SK-N-SH treated with all-trans-retinoic acid at 6 μM for 48 hours (cell line): ENCODE data around the gene NATD1.

Source experiments
- ATAC-seq: fragments of 200-7000 bp; cut with Tn5 transposase; 3 replicates; pipeline ENCODE4 v1.9.1; 2020; ENCODE audit warnings: mild to moderate bottlenecking, moderate library complexity
- BACH2 ChIP-seq: fragments of 250-450 bp; sonication (Bioruptor Pico); IDR thresholded peaks from 2 replicates; pipeline ENCODE4 v1.9.0; 2021; ENCODE audit warnings: mild to moderate bottlenecking, borderline replicate concordance
- CSDC2 ChIP-seq: fragments of 250-450 bp; sonication (Bioruptor Pico); IDR thresholded peaks from 2 replicates; pipeline ENCODE4 v1.5.0; 2020; ENCODE audit warnings: mild to moderate bottlenecking, moderate library complexity
- ESRRG ChIP-seq: fragments of 250-450 bp; sonication (Bioruptor Pico); IDR thresholded peaks from 2 replicates; pipeline ENCODE4 v1.6.1; 2021; ENCODE audit warnings: mild to moderate bottlenecking
- GLIS3 ChIP-seq: fragments of 250-450 bp; sonication (Bioruptor Pico); IDR thresholded peaks from 2 replicates; pipeline ENCODE4 v1.5.0; 2020; ENCODE audit warnings: mild to moderate bottlenecking, moderate library complexity
- ISL1 ChIP-seq: fragments of 250-450 bp; sonication (Bioruptor Pico); IDR thresholded peaks from 2 replicates; pipeline ENCODE4 v2.1.2; 2022; ENCODE audit warnings: mild to moderate bottlenecking, moderate library complexity
- OSR1 ChIP-seq: fragments of 250-450 bp; sonication (Bioruptor Pico); IDR thresholded peaks from 2 replicates; pipeline ENCODE4 v1.8.0; 2022; ENCODE audit warnings: moderate library complexity, mild to moderate bottlenecking, inconsistent platforms
- RARB ChIP-seq: fragments of 250-450 bp; sonication (Bioruptor Pico); IDR thresholded peaks from 2 replicates; pipeline ENCODE4 v1.8.0; 2021; ENCODE audit warnings: mild to moderate bottlenecking, moderate library complexity
- SNAI2 ChIP-seq: fragments of 250-450 bp; sonication (Bioruptor Pico); IDR thresholded peaks from 2 replicates; pipeline ENCODE4 v1.5.0; 2020; ENCODE audit warnings: mild to moderate bottlenecking, moderate library complexity
- TCF4 ChIP-seq: fragments of 250-450 bp; sonication (Bioruptor Pico); IDR thresholded peaks from 2 replicates; pipeline ENCODE4 v1.8.0; 2021; ENCODE audit warnings: mild to moderate bottlenecking, moderate library complexity, borderline replicate concordance
- TOX ChIP-seq: fragments of 250-450 bp; sonication (Bioruptor Pico); IDR thresholded peaks from 2 replicates; pipeline ENCODE4 v1.8.0; 2021; ENCODE audit warnings: mild to moderate bottlenecking, moderate library complexity, borderline replicate concordance
- ZC3H10 ChIP-seq: fragments of 250-450 bp; sonication (Bioruptor Pico); IDR thresholded peaks from 2 replicates; pipeline ENCODE4 v1.5.1; 2021; ENCODE audit warnings: mild to moderate bottlenecking, moderate library complexity
- ZFP30 ChIP-seq: fragments of 450-650 bp; formaldehyde crosslinking; IDR thresholded peaks from 2 replicates; pipeline ENCODE4 v1.5.0; 2022; ENCODE audit warnings: mild to moderate bottlenecking, moderate library complexity
- ZNF565 ChIP-seq: fragments of 450-650 bp; formaldehyde crosslinking; conservative IDR thresholded peaks from 2 replicates; pipeline ENCODE4 v1.5.0; 2020; ENCODE audit warnings: low read depth, mild to moderate bottlenecking, moderate library complexity
- ZNF70 ChIP-seq: fragments of 450-650 bp; formaldehyde crosslinking; IDR thresholded peaks from 2 replicates; pipeline ENCODE4 v1.5.0; 2020; ENCODE audit warnings: mild to moderate bottlenecking, moderate library complexity
- TF ChIP-seq, protein P1 (sequence below): fragments of 250-450 bp; sonication (Bioruptor Pico); IDR thresholded peaks from 2 replicates; pipeline ENCODE4 v1.5.0; 2020; ENCODE audit warnings: mild to moderate bottlenecking, moderate library complexity
- TF ChIP-seq, protein P2 (sequence below): fragments of 250-450 bp; sonication (Bioruptor Pico); IDR thresholded peaks from 2 replicates; pipeline ENCODE4 v1.5.1; 2021; ENCODE audit warnings: mild to moderate bottlenecking, moderate library complexity
- TF ChIP-seq, protein P3 (sequence below): fragments of 250-450 bp; sonication (Bioruptor Pico); IDR thresholded peaks from 2 replicates; pipeline ENCODE4 v1.8.0; 2021; ENCODE audit warnings: low read depth, mild to moderate bottlenecking, moderate library complexity, borderline replicate concordance

The NATD1 gene

DNA sequence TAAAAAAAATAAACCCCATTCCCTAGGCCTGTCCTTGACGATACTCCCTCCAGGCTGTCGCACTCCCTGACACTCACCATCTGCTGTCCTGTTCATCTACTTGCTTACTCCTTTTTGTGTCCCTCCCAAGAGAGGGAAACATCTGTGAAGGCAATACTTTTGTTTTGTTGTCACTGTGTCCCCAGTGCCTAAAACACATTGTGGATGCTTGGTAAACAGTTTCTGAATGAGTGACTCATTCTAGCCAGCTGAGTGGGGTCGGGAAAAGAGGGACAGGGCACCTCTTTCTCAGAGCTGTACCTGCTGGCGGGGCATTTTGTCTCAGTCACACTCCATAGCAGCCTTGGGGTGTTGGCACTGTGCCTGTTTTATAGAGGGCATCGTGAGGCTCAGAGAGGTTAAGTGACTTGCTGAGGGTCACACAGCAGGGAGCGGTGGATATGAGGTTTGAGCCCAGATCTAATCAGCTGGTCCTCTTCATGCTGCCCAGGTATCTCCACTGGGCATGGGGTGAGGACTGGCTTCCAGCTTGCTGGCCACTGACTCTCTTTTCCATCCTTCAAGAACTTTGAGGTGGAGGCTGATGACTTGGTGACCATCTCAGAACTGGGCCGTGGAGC lies 46.9 kb upstream of the NATD1 start:
- ATAC-seq: no peak
- TF ChIP-seq ZNF565 (no peak), GLIS3 (CRISPR knock-in tag) (no peak), OSR1 (CRISPR knock-in tag) (no peak), TCF4 (CRISPR knock-in tag) (no peak), ESRRG (CRISPR knock-in tag) (no peak), RARB (no peak)
- TF ChIP-seq, protein P1, sequence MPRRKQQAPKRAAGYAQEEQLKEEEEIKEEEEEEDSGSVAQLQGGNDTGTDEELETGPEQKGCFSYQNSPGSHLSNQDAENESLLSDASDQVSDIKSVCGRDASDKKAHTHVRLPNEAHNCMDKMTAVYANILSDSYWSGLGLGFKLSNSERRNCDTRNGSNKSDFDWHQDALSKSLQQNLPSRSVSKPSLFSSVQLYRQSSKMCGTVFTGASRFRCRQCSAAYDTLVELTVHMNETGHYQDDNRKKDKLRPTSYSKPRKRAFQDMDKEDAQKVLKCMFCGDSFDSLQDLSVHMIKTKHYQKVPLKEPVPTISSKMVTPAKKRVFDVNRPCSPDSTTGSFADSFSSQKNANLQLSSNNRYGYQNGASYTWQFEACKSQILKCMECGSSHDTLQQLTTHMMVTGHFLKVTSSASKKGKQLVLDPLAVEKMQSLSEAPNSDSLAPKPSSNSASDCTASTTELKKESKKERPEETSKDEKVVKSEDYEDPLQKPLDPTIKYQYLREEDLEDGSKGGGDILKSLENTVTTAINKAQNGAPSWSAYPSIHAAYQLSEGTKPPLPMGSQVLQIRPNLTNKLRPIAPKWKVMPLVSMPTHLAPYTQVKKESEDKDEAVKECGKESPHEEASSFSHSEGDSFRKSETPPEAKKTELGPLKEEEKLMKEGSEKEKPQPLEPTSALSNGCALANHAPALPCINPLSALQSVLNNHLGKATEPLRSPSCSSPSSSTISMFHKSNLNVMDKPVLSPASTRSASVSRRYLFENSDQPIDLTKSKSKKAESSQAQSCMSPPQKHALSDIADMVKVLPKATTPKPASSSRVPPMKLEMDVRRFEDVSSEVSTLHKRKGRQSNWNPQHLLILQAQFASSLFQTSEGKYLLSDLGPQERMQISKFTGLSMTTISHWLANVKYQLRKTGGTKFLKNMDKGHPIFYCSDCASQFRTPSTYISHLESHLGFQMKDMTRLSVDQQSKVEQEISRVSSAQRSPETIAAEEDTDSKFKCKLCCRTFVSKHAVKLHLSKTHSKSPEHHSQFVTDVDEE (CRISPR knock-in tag): no peak
- TF ChIP-seq, protein P2, sequence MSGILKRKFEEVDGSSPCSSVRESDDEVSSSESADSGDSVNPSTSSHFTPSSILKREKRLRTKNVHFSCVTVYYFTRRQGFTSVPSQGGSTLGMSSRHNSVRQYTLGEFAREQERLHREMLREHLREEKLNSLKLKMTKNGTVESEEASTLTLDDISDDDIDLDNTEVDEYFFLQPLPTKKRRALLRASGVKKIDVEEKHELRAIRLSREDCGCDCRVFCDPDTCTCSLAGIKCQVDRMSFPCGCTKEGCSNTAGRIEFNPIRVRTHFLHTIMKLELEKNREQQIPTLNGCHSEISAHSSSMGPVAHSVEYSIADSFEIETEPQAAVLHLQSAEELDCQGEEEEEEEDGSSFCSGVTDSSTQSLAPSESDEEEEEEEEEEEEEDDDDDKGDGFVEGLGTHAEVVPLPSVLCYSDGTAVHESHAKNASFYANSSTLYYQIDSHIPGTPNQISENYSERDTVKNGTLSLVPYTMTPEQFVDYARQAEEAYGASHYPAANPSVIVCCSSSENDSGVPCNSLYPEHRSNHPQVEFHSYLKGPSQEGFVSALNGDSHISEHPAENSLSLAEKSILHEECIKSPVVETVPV (CRISPR knock-in tag): no peak

DNA sequence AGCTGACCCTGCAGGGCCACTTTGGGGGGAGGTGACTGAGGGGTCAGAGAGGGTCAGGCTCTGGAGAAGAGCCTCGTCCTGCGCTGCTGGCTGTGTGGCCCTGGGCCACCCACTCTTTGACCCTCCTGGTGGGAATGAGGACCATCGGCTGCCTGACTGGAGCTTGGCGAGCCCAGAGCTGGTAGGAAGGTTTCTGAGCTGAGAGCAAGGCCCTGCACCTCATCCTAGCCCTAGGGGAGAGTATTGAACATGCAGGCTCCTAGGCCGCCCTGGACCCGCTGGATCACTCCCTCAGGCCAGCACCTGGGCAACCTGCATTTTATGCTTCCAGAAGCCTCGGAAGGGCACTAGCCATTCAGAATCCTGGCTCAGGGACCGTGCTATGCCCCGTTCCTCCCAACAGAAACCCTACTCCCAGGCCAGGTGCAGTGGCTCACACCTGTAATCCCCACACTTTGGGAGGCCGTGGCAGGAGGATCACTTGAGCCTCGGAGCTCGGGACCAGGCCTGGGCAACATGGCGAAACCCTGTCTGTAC lies 45.8 kb upstream of the NATD1 start:
- TF ChIP-seq BACH2 (no peak), RARB (no peak), GLIS3 (CRISPR knock-in tag) (no peak), TOX (CRISPR knock-in tag) (no peak), ZFP30 (CRISPR knock-in tag) (no peak), ISL1 (CRISPR knock-in tag) (no peak)
- TF ChIP-seq, protein P3, sequence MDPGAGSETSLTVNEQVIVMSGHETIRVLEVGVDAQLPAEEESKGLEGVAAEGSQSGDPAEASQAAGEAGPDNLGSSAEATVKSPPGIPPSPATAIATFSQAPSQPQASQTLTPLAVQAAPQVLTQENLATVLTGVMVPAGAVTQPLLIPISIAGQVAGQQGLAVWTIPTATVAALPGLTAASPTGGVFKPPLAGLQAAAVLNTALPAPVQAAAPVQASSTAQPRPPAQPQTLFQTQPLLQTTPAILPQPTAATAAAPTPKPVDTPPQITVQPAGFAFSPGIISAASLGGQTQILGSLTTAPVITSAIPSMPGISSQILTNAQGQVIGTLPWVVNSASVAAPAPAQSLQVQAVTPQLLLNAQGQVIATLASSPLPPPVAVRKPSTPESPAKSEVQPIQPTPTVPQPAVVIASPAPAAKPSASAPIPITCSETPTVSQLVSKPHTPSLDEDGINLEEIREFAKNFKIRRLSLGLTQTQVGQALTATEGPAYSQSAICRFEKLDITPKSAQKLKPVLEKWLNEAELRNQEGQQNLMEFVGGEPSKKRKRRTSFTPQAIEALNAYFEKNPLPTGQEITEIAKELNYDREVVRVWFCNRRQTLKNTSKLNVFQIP (CRISPR knock-in tag): no peak
- no peak for ATAC-seq

DNA sequence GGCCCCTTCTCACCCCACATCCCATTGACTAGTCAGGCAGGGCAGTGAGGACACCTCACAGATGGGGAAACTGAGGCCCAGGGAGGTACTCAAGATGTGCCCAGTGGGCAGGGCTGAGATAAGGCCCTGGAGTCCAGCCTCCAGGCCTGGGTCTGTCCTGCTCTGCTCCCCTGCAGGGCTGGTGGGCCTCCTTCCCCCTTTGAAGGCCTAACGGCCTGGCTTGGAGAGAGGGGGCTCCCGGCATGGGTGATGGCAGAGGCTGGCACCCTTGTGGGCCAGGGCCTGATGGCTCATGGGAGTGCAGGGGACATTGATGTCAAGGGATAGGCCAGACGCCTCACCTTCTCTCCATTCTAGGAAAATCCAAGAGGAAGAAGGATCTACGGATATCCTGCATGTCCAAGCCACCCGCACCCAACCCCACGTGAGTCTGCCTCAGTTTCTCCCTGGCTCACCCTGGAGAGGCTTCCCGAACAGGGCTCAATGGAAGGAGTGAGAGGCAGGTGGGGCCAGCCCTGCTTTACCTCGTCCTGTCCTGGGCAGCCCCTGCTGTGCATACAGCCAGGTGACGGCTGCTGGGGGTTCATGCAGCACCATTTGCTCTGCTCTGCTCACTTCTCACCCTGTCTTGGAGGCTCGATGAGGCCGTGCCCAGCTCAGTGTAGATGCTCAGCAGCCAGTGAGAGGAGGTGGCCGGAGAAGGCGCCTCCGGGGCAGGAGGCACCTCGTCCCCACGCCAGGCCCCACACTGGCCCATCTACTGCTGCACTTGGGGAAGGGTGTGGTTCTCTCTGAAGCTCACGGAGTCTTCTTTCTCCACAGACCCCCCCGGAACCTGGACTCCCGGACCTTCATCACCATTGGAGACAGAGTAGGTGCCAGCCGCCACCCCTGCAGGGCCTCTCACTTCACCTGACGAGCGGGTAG lies 45.1 kb upstream of the NATD1 start:
- no peak for ATAC-seq
- TF ChIP-seq SNAI2 (CRISPR knock-in tag) (no peak), ZFP30 (CRISPR knock-in tag) (no peak), ZNF70 (CRISPR knock-in tag) (no peak), GLIS3 (CRISPR knock-in tag) (no peak), ISL1 (CRISPR knock-in tag) (no peak), RARB (no peak), TOX (CRISPR knock-in tag) (no peak), ESRRG (CRISPR knock-in tag) (no peak), OSR1 (CRISPR knock-in tag) (no peak), ZC3H10 (no peak), CSDC2 (CRISPR knock-in tag) (no peak)
- TF ChIP-seq, protein P1 (CRISPR knock-in tag): no peak
- TF ChIP-seq, protein P3 (CRISPR knock-in tag): no peak
